ENCODE data around the gene XRRA1.

DNA sequence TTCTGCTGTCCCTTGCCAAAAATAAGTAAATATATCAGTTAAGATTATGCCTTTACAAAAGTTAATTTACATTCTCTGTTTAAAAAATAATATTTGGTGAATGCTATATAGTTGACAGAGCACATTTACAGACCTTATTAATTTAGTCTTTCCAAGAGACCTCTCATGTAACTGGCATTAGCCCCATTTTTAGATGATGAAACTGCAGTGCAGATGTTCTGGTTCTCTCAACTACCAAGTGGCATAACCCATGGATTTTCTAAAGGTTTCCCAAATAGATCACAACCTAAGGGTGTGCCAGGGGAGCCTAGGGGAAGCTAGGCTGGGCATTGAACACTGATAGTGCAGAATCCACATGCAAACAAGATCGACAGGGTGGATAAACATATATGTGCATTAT, 111.7 kb downstream of the XRRA1 start:
- no peak for TF ChIP-seq GLI4 (tag by site-specific recombination; IDR thresholded peaks at IDR 0.05)
- TF ChIP-seq, protein P1, sequence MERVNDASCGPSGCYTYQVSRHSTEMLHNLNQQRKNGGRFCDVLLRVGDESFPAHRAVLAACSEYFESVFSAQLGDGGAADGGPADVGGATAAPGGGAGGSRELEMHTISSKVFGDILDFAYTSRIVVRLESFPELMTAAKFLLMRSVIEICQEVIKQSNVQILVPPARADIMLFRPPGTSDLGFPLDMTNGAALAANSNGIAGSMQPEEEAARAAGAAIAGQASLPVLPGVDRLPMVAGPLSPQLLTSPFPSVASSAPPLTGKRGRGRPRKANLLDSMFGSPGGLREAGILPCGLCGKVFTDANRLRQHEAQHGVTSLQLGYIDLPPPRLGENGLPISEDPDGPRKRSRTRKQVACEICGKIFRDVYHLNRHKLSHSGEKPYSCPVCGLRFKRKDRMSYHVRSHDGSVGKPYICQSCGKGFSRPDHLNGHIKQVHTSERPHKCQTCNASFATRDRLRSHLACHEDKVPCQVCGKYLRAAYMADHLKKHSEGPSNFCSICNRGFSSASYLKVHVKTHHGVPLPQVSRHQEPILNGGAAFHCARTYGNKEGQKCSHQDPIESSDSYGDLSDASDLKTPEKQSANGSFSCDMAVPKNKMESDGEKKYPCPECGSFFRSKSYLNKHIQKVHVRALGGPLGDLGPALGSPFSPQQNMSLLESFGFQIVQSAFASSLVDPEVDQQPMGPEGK (tag by site-specific recombination; IDR thresholded peaks at IDR 0.05) = no peak
- TF ChIP-seq, protein P2, sequence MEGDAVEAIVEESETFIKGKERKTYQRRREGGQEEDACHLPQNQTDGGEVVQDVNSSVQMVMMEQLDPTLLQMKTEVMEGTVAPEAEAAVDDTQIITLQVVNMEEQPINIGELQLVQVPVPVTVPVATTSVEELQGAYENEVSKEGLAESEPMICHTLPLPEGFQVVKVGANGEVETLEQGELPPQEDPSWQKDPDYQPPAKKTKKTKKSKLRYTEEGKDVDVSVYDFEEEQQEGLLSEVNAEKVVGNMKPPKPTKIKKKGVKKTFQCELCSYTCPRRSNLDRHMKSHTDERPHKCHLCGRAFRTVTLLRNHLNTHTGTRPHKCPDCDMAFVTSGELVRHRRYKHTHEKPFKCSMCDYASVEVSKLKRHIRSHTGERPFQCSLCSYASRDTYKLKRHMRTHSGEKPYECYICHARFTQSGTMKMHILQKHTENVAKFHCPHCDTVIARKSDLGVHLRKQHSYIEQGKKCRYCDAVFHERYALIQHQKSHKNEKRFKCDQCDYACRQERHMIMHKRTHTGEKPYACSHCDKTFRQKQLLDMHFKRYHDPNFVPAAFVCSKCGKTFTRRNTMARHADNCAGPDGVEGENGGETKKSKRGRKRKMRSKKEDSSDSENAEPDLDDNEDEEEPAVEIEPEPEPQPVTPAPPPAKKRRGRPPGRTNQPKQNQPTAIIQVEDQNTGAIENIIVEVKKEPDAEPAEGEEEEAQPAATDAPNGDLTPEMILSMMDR (tag by site-specific recombination; IDR thresholded peaks at IDR 0.05) = no peak

Data from HEK293 (cell line).